ENCODE results near the gene KCNJ12.
"Not testable (repeated sequence)": the region's sequence is repeated elsewhere in the genome, so short reads cannot be mapped to it uniquely, and the experiment has no call there.

KCNJ12 gene

GRCh38 chr17:21376081-21376758 lies at the start of gene KCNJ12:
TSS of gene KCNJ12 (plus strand) at chr17:21376357. CDS start at chr17:21415343, 38,986 bp downstream.
- intact Hi-C loops (cut with DNase I) = no loop called here
- peak in 41 of 42 donors; percentile 11 to 88 (median 60) for DNase-seq

GRCh38 chr17:21327921-21328320 lies 48.2 kb upstream of the KCNJ12 start:
- DNase-seq; intact Hi-C loops (cut with DNase I): not testable (repeated sequence)

- intact Hi-C loops (cut with DNase I); DNase-seq: not testable (repeated sequence)
Measured at GRCh38 chr17:21328778-21329177, 47.4 kb upstream of the KCNJ12 start.

- intact Hi-C loops (cut with DNase I) = no loop called here
- peak in 2 of 42 donors; percentile 5 to 32 for DNase-seq
Measured at GRCh38 chr17:21330436-21331160, 45.6 kb upstream of the KCNJ12 start.

GRCh38 chr17:21336541-21337294 lies 39.4 kb upstream of the KCNJ12 start:
- peak in 2 of 42 donors; percentile 1 to 32 for DNase-seq
- intact Hi-C loops (cut with DNase I) = not testable (repeated sequence)

GRCh38 chr17:21337981-21338625 lies 38.1 kb upstream of the KCNJ12 start:
- peak in 5 of 42 donors; percentile 2 to 21 (median 8) for DNase-seq
- intact Hi-C loops (cut with DNase I) = not testable (repeated sequence)

- intact Hi-C loops (cut with DNase I) = no loop called here
- peak in 4 of 42 donors; percentile 12 to 36 (median 13) for DNase-seq
Measured at GRCh38 chr17:21339011-21339410, 37.1 kb upstream of the KCNJ12 start.

- intact Hi-C loops (cut with DNase I) = not testable (repeated sequence)
- DNase-seq = peak in 5 of 42 donors; percentile 0 to 12 (median 3)
Measured at GRCh38 chr17:21339571-21339970, 36.6 kb upstream of the KCNJ12 start.

- intact Hi-C loops (cut with DNase I) = not testable (repeated sequence)
- peak in 4 of 42 donors; percentile 1 to 25 (median 4) for DNase-seq
Measured at GRCh38 chr17:21340407-21340806, 35.8 kb upstream of the KCNJ12 start.

GRCh38 chr17:21341279-21341678 lies 34.9 kb upstream of the KCNJ12 start:
- intact Hi-C loops (cut with DNase I) = not testable (repeated sequence)
- DNase-seq = peak in 5 of 42 donors; percentile 1 to 24 (median 8)

GRCh38 chr17:21341925-21342540 lies 34.1 kb upstream of the KCNJ12 start:
- intact Hi-C loops (cut with DNase I) = not testable (repeated sequence)
- DNase-seq = peak in 5 of 42 donors; percentile 1 to 16 (median 2)

- intact Hi-C loops (cut with DNase I) = not testable (repeated sequence)
- DNase-seq = peak in 6 of 42 donors; percentile 3 to 41 (median 13)
Measured at GRCh38 chr17:21343061-21343949, 32.9 kb upstream of the KCNJ12 start.

GRCh38 chr17:21344801-21345200 lies 31.4 kb upstream of the KCNJ12 start:
- intact Hi-C loops (cut with DNase I) = not testable (repeated sequence)
- peak in 2 of 42 donors; percentile 2 to 8 for DNase-seq

- peak in 5 of 42 donors; percentile 4 to 40 (median 9) for DNase-seq
- intact Hi-C loops (cut with DNase I) = no loop called here
Measured at GRCh38 chr17:21345236-21345635, 30.9 kb upstream of the KCNJ12 start.

GRCh38 chr17:21346107-21346506 lies 30.1 kb upstream of the KCNJ12 start:
- intact Hi-C loops (cut with DNase I); DNase-seq: not testable (repeated sequence)

- DNase-seq = peak in 5 of 42 donors; percentile 0 to 19 (median 4)
- intact Hi-C loops (cut with DNase I) = not testable (repeated sequence)
Measured at GRCh38 chr17:21346651-21347250, 29.4 kb upstream of the KCNJ12 start.

- DNase-seq = peak in 2 of 42 donors; percentile 3 to 10
- intact Hi-C loops (cut with DNase I) = not testable (repeated sequence)
Measured at GRCh38 chr17:21347660-21348059, 28.5 kb upstream of the KCNJ12 start.
